Endodermal cell (in vitro differentiated cells): ENCODE data around the gene CDC14A. TPM values are rescaled to one million over a fixed set of nuclear protein-coding genes. Genes with fewer than 3 reads are reported as not detected.

ENCODE experiments used
- DNase-seq: peaks from one replicate; pipeline ENCODE4 v3.0.0-alpha.2; 2017
- H3K27ac ChIP-seq: 2 replicates; pipeline ENCODE4 v1.5.1; 2013; ENCODE audit warnings: mild to moderate bottlenecking, low read depth, low read length, moderate library complexity
- H3K27me3 ChIP-seq: 2 replicates; pipeline ENCODE4 v1.6.1; 2013; ENCODE audit warnings: mild to moderate bottlenecking, low read length, moderate library complexity; ENCODE audit not compliant: insufficient read depth, control insufficient read depth, poor library complexity, severe bottlenecking
- H3K36me3 ChIP-seq: 2 replicates; pipeline ENCODE4 v1.7.0; 2013; ENCODE audit warnings: mild to moderate bottlenecking, low read length, moderate library complexity; ENCODE audit not compliant: control insufficient read depth, insufficient read depth
- H3K4me1 ChIP-seq: one replicate; pipeline ENCODE4 v1.7.0; 2013; ENCODE audit warnings: low read length; ENCODE audit not compliant: control insufficient read depth, insufficient read depth
- H3K4me3 ChIP-seq: 2 replicates; pipeline ENCODE4 v1.5.1; 2013; ENCODE audit warnings: mild to moderate bottlenecking, low read length, moderate library complexity
- H3K9ac ChIP-seq: 2 replicates; pipeline ENCODE4 v1.6.1; 2013; ENCODE audit warnings: mild to moderate bottlenecking, low read length, moderate library complexity; ENCODE audit not compliant: poor library complexity, severe bottlenecking; ENCODE audit errors: extremely low read depth
- H3K9me3 ChIP-seq: 2 replicates; pipeline ENCODE4 v1.6.1; 2013; ENCODE audit warnings: mild to moderate bottlenecking, low read length, moderate library complexity; ENCODE audit not compliant: control insufficient read depth
- H3K27ac Mint-ChIP-seq: 2 replicates; pipeline ENCODE4 v1.8.0; 2020; ENCODE audit warnings: mixed read lengths
- H3K27me3 Mint-ChIP-seq: 2 replicates; pipeline ENCODE4 v1.8.0; 2021; ENCODE audit warnings: mild to moderate bottlenecking, mixed read lengths; ENCODE audit not compliant: insufficient read depth
- H3K36me3 Mint-ChIP-seq: 2 replicates; pipeline ENCODE4 v1.8.0; 2020; ENCODE audit warnings: low read depth, mixed read lengths
- H3K4me1 Mint-ChIP-seq: 2 replicates; pipeline ENCODE4 v1.8.0; 2020; ENCODE audit warnings: mixed read lengths
- H3K4me3 Mint-ChIP-seq: 2 replicates; pipeline ENCODE4 v1.8.0; 2020; ENCODE audit warnings: mild to moderate bottlenecking, moderate library complexity, mixed read lengths
- H3K9me3 Mint-ChIP-seq: 2 replicates; pipeline ENCODE4 v1.8.0; 2020; ENCODE audit warnings: mild to moderate bottlenecking, mixed read lengths
- CTCF ChIP-seq: fragments of 200-600 bp; sonication (generic); conservative IDR thresholded peaks from 2 replicates; pipeline ENCODE4 v1.5.0; 2021; ENCODE audit warnings: antibody characterized with exemption, mild to moderate bottlenecking
- WGBS, 2 experiments: methylation state at CpG; one replicate each; pipeline versions ENCODE4 v1.1.5 to v1.1.7; 2013; ENCODE audit warnings: missing lambda C conversion rate in 2 of 2, mixed read lengths in 1 of 2; ENCODE audit not compliant: insufficient coverage in 1 of 2, insufficient read length in 1 of 2; 5-methylcytosine and 5-hydroxymethylcytosine counted together
- total RNA-seq, 2 donors: library from RNA; stranded (reverse); fragmentation: NEBNext Ultra II Directional in 1 of 2; extraction: Animal tissue kit (Norgen Biotek cat#: 25700) in 1 of 2; gene quantifications; 2 replicates in 1 of 2; 3 replicates in 1 of 2; pipeline ENCODE4 v1.2.1, GENCODE V29; 2021

Gene CDC14A
- total RNA-seq, 2 donors from 2014 or later: 14.5 to 17.6 TPM

- Histone ChIP-seq H3K27ac (no peak overlapping the region), H3K27me3 (no peaks in the 10 kb centered on the region), H3K9me3 (no peaks in the 10 kb centered on the region), H3K9ac (no peak overlapping the region), H3K4me3 (no peak overlapping the region), H3K36me3 (peaks cover 28% of the 10 kb centered on the region), H3K4me1 (no peaks in the 10 kb centered on the region)
- no peak overlapping the region for H3K4me3 Mint-ChIP-seq
- DNase-seq: no peak
- H3K4me1 Mint-ChIP-seq: peaks cover 12% of the 10 kb centered on the region
- WGBS, 2 experiments: 92% methylated on average over 1 of the region's 2 CpGs; no CpG with 5 or more reads in 1 of the 2 experiments
- no peaks in the 10 kb centered on the region for H3K27me3 Mint-ChIP-seq
- no peaks in the 10 kb centered on the region for H3K9me3 Mint-ChIP-seq
- TF ChIP-seq CTCF: no peak
- H3K36me3 Mint-ChIP-seq: peaks cover 5% of the 10 kb centered on the region
- no peak overlapping the region for H3K27ac Mint-ChIP-seq
These were observed 78.0 kb downstream of the CDC14A start for GRCh38 chr1:100430325-100430756.

- H3K9ac ChIP-seq: no peak overlapping the region
- no peak for TF ChIP-seq CTCF
- no peak overlapping the region for H3K4me3 ChIP-seq
- H3K9me3 ChIP-seq: no peaks in the 10 kb centered on the region
- H3K4me1 ChIP-seq: no peaks in the 10 kb centered on the region
- no peaks in the 10 kb centered on the region for H3K27me3 ChIP-seq
- no peak overlapping the region for H3K27ac Mint-ChIP-seq
- no peaks in the 10 kb centered on the region for H3K27me3 Mint-ChIP-seq
- H3K36me3 ChIP-seq: peaks cover 23% of the 10 kb centered on the region
- peaks cover 7% of the 10 kb centered on the region for H3K36me3 Mint-ChIP-seq
- H3K4me3 Mint-ChIP-seq: no peak overlapping the region
- no peak for DNase-seq
- H3K9me3 Mint-ChIP-seq: no peaks in the 10 kb centered on the region
- H3K27ac ChIP-seq: no peak overlapping the region
- 96% methylated on average over 2 of the region's 2 CpGs; no CpG with 5 or more reads in 1 of the 2 experiments for WGBS, 2 experiments
- H3K4me1 Mint-ChIP-seq: peaks cover 9% of the 10 kb centered on the region
These were observed 79.6 kb downstream of the CDC14A start for GRCh38 chr1:100431954-100432353.

- no CpG with 5 or more reads among the region's 1 CpG for WGBS, 2 experiments
- no peak overlapping the region for H3K27ac Mint-ChIP-seq
- peaks cover 7% of the 10 kb centered on the region for H3K36me3 Mint-ChIP-seq
- DNase-seq: no peak
- no peak overlapping the region for H3K9ac ChIP-seq
- H3K27me3 ChIP-seq: no peaks in the 10 kb centered on the region
- H3K4me1 Mint-ChIP-seq: peaks cover 15% of the 10 kb centered on the region
- no peak overlapping the region for H3K4me3 Mint-ChIP-seq
- H3K4me1 ChIP-seq: peaks cover 3% of the 10 kb centered on the region
- no peak overlapping the region for H3K4me3 ChIP-seq
- no peaks in the 10 kb centered on the region for H3K9me3 ChIP-seq
- no peak overlapping the region for H3K27ac ChIP-seq
- TF ChIP-seq CTCF: no peak
- peaks cover 13% of the 10 kb centered on the region for H3K36me3 ChIP-seq
- H3K27me3 Mint-ChIP-seq: no peaks in the 10 kb centered on the region
- no peaks in the 10 kb centered on the region for H3K9me3 Mint-ChIP-seq
These were observed 81.3 kb downstream of the CDC14A start for GRCh38 chr1:100433563-100433962.
